ENCODE results near the gene ABCD4.

The ABCD4 gene

DNA sequence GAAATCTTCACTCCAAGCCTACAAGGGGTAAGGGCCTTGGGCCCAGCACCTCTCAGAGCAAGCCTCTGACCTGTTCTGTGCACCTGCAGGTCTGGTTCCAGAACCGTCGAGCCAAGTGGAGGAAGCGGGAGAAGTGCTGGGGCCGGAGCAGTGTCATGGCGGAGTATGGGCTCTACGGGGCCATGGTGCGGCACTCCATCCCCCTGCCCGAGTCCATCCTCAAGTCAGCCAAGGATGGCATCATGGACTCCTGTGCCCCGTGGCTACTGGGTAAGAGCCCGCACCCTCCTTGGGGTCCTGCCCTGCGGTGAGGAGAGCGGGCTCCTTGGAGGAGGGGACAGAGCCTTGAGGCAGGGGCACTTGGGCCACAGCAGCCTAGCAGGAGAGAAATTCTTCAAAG lies 43.2 kb downstream of the ABCD4 start:
- no peak for DNase-seq (ENCODE audit: low read depth)

DNA sequence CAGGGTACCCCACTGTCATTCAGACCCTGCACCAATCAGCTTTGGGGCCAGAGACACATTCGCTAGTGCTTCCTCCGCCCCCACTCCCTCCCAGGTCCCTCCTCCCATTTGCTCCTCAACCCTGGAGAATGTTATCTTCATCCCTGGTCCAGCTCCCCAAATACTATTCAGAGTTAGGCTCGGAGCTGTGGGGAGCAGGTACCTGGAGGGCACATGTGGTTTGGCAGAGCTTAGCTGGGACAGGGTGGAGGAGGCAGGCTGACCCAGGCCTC lies 44.0 kb downstream of the ABCD4 start:
- DNase-seq (ENCODE audit: low read depth), result no peak

DNA sequence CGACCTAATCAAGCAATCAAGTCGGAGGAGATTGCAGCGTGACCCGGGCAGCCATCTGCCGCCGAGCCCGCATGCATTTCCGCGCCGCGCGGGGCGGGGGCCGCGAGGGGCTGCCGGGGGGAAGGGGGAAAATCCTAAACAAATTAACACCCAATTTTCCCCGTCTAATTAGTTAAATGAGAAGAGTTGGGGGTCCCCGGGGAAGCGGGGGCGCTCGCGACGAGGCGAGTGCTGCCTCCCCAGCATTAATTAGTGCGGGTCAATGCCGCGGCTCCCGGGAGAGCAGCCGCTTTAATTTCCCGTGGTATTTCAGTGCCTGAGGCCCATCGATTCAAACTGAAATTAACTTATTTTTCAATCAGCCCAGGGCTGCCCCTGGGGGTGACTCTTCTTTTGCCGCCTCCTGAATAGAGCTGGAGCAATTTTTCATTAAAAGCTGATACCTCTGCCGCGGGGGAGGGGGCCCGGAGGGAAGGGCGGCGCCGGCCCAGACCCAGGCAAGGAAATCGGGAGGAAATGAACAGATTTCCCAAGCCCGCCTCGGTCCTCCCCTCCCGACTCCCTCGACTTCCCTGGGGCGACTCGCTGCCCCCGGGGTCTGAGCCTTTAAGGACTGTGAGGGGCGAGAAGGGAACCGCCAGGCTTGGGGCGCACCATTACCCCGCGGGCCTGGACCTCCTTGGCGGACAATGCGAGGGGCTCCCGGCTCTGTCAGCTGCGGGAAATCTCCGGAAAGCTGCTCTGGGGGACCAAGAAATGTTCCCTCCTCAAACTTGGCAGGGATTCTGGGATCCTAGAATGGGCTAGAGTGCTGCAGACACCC lies 44.6 kb downstream of the ABCD4 start:
- DNase-seq (ENCODE audit: low read depth), result no peak

DNA sequence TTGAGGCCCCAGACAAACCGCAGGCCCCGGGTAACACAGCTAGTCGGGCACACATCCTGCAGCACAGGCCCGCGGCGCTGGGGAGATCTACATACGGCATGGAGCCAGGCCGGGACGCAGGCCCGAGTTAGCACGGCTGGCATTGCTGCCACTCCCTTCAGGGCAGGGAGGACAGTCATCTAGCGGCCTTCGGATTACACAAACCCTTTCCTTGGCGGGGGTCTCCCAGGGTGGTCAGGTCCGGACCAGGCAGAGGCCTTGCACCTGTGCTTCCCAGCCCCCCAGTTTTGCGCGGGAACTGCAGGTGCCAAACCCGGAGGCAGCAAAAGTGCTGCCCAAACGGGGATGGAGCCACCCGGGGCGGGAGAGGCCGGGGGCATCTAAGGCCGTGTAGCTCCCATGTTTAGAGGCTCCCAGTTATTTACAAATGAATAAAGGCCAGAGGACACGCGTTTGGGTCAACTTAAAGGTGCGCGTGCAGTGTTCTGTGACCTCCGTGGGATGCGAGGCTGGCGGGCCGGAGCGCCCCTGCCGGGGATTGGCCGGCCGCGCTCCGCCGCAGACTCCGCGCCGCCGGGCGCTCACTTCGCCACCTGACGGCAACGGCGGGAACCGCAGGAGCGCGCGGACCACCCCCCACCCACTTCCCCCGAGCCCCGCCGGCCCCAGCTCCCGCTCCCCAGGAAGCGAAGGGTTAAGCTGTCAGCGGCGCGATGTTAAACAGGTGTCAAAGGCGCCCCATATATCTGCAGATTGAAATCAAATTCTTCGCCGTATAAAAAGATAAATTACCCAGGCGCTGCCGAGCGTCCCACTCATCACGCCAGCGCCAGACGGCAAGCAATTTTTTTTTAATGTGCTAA lies 45.4 kb downstream of the ABCD4 start:
- DNase-seq (ENCODE audit: low read depth), result no peak

DNA sequence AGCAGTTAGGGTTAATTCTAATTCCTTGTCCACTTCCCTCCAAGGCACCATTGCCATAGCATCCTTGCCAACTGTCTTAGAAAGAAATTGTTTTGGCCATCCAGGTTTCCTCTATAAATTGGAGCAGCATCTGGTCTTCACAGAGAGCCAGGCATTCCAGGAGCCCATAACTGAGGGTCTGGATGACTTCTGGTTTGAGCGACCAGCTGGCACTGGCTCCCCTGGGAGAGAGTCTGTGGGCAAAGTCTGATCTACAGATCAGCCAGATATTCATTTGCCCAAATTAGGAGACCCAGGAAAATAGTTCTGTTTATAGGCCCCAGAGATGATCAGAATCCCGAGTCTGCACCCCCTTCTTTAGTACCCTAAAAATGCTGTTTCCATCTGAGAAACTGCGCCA lies 47.5 kb downstream of the ABCD4 start:
- DNase-seq (ENCODE audit: low read depth), result no peak

DNA sequence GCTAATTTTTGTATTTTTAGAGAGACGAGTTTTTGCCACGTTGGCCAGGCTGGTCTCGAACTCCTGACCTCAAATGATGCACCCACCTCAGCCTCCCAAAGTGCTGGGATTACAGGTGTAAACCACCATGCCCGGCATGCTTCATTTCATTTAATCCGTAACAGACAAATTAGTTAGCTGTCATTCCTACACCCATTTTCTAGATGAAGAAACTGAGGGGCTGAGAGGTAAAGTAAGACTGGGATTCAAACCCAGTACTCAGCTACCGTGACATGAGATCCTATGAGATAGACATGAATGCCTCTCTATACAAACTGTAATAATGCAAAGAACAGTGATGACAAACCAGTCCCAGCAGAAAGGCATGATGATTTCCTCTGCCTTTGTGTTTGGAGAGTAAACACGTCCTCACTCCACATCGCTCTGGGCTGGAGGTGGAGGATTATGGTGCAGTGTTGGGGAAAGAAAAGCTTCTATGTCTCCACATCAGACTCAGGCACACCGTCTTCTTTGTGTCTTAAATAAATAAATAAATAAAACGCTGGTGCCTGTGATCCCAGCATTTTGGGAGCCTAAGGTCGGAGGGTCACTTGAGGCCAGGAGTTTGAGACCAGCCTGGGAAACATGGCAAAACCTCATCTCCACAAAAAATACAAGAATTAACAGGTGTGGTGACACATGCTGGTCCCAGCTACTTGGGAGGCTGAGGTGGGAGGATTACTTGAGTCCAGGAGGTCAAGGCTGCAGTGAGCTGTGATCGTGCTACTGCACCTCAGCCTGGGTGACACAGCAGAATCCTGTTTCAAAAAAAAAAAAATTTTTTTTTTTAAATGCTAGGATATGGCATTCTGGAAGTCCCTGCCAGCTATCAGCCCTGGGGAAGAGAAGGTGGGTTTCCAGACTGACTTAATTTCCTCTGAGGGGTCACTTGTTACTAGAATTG lies 53.0 kb downstream of the ABCD4 start:
- DNase-seq (ENCODE audit: low read depth), result no peak

DNA sequence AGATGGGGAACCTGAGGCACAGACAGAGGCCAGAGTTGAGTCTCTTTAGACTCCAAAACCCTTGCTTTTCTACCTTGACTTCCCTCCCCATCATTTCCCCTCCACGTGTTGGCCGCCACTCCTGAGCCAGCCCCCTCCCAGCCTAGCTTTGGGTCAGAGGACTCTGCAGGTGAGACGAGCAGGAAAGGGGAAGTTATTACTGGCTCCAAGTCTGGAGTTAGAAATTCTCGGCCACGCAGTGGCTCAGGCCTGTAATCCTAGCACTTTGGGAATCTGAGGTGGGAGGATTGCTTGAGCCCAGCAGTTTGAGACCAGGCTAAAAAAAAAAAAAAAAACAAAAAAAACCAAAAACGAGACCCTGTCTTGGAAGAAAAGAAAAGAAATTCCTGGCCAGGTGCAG lies 54.7 kb downstream of the ABCD4 start:
- DNase-seq (ENCODE audit: low read depth), result no peak

DNA sequence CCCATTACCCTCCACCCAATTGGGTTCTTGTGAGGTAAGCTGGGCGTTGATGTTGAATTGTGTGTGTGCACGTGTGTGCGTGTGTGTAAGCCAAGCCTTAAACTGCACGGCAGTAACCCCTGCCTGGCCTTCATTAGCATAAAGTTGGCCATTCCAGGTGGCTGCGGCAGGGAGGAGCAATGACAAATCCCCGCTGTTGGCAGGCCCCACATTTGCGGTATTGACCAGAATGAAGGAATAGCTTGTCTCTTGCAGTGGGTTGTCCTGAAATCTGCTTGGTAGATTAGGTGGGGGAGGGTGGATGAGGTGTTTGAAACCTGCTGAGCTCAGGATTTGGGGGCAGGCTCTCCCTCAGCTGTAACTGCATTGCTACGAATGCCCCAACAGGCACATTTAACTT lies 56.2 kb downstream of the ABCD4 start:
- DNase-seq (ENCODE audit: low read depth), result no peak

DNA sequence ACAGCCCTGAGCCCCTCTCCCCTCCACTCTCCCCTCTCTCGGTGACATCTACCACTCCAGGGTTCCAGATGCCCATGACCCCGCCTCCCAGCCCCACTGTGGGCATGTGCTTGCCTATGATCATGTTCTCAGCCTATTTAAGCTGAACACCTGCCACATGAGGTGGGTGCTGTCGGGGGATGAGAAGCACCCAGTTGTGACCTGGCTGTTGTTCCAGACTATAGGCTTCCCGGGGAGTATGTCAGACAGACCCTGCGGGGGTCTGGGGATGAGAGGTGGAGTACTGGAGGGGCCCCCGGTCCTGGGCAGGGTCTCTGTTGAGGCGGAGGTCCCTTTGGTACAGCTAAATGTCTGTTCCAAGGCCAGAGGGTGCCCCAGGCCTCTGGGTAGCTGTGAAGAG lies 57.4 kb downstream of the ABCD4 start:
- DNase-seq (ENCODE audit: low read depth), result no peak

DNA sequence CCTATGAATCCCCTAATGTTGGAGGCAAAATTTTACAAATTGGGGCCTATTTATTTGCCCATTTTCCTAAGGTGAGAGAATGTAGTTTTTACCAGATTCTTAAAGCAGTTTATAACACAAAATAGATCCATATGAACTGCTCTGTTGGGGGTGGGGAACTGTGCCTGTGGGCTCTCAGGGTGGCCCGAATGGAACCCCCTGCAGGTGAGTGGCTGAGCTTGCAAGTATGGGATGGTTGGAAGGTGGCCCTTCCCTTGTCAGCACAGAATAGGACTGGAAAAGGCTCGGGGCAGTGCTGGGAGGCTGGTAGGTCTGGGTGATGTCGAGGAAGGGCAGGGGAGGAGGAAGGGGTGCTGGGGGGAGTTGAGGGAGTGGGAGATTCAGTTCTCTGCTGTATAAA lies 58.6 kb downstream of the ABCD4 start:
- no peak for DNase-seq (ENCODE audit: low read depth)

DNA sequence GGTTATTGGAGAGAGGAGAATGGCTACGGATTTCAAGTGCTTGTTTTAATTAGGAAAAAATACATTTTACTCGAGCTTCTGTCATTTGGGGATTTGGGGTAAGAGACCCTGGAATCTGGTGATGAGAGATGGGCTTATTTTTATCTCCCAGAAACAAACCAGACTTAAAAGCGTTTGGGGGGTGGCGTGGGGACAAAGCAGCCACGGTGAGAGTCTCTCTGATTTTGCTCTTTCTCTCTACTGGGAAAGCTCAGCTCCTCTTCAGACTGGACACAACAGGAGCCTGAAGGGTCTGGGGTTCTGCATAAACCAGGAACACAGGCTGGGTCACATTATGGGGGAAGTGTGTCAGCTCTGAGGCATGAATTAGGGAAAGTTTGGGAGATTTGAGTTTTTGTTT lies 59.7 kb downstream of the ABCD4 start:
- DNase-seq (ENCODE audit: low read depth), result no peak

DNA sequence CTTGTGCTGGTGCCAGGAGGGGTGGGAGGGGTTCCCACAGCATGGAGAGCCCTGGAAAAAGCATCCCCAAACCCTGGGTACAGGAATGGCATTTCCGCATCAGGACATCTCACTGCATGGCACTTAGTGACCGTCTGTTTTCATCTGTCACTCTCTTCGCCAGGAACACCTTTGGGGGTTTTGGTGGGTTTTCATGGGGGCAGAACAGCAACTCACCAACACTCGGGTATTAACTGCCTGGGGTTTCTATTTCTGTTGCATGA lies 60.0 kb downstream of the ABCD4 start:
- no peak for DNase-seq (ENCODE audit: low read depth)

DNA sequence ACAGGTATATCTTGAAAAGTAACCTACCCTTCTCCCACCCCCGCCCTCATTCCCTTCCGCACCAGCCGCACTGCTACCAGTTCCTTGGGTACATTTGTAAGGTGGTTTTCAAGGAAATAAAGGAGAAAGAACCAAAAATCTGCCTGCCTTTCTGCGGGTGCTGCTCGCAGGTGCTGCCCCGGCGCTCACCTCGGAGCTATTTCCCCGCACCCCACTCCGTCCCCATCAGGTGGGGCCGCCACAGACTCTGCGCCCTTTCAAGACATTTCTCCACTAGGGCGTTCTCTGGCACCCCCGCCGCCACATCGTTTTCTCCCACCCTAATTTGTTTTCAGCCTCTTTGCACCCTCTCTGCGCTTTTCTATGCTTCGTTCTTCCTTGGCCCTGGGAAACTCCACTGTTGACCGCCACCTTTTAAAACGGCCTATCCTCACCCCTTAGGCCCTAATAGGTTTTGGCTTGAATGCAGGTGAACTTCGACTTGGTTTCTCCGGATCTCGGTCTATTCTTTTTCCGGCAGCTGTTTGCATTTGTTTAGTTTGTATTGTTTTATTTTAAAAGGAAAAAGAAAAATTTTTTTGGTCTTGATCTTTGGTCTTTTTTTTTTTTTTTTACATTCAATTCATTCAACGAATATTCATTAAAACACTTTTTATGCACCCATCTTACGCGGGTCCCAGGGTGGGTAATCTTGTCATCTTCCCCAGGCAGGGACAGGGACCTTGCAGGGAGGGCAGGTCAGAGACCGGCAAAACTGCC lies 60.5 kb downstream of the ABCD4 start:
- DNase-seq (ENCODE audit: low read depth), result no peak

DNA sequence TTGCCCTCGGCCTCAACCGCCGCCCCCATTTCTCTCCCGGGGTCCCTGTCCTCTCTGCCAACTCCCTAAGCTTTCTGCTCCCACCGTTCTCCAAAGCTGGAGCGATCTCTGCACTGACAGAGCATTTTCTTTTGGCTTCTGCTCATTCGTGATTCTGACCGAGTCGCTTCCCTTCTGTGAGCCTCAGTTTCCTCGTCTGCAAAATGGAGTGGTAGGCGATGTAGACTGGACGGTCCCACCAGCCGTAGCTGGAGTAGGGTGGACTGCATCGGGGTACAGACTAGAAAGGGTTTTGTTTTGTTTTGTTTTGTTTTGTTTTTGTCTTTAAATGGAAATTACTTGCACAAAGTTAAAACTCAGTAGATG lies 61.1 kb downstream of the ABCD4 start:
- no peak for DNase-seq (ENCODE audit: low read depth)

DNA sequence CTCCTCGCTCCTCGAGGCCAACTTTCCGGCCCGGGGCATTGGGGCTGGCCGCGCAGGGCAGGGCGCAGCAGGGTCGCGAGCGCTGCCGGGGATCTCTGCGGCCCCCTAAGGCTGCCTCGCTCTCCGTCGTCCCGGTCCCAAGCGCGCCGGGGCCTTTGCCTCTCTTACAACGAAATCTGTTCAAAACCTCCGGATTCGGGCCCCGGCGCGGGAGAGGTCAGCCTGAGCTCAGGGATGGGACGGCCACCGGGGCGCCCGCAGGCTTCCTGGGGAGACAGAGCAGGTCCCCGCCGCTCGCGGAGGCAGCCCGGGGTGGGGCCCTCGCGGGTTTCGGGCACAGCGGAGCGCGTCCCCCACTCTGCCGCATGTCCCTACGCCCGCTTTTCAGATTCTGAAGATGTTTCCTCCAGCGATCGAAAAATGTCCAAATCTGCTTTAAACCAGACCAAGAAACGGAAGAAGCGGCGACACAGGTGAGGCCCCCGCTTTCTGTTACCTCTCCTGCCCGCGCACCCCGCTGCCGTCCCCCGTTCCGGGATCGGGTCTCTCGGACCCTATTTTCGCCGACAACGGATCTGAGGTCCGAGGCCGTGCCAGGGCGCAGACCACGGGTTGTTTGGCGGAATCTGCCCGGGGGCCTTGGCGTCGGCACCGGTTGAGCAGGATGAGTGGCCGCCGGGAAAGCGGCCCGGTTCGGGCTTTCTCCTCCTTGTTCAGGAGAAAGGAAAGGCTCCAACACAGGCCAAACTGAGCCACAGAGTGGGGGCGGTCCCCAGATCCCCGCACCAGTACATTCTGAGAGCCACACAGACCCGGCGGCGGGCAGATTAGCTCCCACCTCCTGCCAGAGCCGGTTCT lies 61.7 kb downstream of the ABCD4 start:
- DNase-seq (ENCODE audit: low read depth), result no peak

DNA sequence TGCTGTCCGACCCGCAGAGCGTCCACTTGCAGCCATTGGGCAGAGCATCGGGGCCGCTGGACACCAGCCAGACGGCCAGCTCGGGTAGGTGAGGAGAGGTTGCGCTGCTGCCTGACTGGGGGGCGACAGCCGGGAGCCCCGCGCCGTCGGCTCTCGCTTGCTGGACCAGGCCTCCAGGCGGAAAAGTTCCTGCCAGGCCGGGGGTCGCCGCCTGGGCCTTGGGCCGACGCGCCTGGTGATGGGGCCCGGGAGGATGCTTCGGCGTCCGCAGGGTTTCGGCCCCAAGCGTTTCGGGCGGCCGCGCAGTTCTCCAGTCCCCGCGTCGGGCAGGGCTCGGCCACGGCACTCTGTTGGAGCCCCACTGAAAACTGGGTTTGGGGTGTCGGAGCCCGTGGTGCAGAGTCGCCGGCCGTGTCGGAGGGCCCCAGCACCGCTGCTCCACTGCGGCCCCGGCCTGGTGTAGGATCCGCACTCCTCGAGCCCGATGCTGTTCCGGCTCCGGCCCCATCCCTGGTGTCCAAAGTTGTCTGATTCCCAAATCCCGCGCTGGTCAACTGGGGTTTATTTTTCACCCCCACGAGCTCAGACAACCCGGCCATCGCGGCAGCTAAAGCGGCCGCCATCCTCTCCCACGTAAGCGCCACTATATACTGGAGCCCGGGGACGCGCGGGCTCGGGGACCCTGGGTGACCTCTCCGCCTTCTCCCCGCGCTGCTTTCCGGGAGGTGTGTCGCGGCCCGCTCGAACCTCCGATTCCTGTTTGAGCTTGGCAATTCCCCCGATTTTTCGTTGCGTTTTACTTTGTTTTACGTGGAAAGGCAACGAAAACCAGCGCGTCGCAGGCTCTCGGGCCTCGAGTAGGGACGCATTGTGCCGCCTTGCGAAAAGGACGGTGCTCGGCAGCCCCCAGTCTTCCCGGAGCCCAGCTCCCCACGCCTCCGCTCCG lies 62.6 kb downstream of the ABCD4 start:
- DNase-seq (ENCODE audit: low read depth), result no peak

DNA sequence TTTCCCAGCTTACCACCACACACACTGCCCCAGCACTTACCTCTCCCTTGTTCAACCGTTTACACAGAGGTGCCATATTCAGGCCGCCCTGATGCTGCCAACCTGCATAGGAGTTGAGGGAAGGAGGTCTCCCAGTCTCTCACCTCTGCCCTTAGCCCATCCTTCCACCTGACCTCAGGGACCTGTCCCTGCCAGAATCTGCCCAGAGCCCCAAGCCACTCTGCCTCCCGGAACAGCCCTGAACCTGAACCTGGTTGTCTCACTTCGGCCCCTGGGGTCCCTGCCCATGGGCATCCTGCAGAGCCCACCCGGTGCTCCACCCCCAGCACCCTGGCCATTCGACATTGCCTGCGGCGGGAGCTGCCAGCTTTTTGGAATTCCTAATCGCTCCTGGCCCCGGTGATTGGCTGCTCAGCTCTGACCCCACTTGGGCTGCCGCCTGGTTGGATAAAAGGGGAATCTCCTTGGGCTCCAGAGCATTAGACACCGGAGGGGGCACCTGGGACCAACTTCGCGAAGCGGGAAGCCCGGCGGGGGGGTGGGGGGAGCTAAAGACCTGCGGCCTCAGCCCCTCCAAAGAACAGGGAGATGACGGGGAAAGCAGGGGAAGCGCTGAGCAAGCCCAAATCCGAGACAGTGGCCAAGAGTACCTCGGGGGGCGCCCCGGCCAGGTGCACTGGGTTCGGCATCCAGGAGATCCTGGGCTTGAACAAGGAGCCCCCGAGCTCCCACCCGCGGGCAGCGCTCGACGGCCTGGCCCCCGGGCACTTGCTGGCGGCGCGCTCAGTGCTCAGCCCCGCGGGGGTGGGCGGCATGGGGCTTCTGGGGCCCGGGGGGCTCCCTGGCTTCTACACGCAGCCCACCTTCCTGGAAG lies 63.5 kb downstream of the ABCD4 start, which contains the start of gene VSX2:
Gene VSX2, plus strand, starts transcription at position 476 of the 874 bp plus-strand sequence. Its CDS starts 113 bp downstream, at position 589.
- no peak for DNase-seq (ENCODE audit: low read depth)

DNA sequence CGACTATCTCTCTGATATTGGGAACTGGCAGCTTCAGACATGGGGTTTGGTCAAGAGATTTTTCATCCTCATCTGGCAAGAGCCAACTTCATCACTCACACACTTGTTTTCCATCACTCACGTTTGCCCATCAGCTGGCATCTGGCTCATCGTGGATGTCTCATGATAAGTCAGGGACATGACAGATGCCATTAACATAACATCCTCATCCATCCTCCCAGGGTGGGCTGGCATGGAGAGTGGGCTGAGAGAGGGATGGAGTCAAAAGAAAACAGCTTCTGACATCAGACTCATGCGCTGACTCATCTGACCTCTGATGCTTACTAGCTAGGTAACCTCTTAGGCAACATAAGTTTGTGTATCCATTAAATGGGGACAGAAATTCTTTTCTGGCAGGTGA lies 65.3 kb downstream of the ABCD4 start:
- no peak for DNase-seq (ENCODE audit: low read depth)

Measured in GM04504 (cell line).